T-helper 1 cell treated with Interleukin-12 subunit alpha and Interleukin-12 subunit beta and Interleukin-4 antibody, amounts not matched to agents 30 ng/mL and 1 ng/mL, for 36 hours (primary cell): ENCODE results near the gene SCYL2. TPM values are rescaled to one million over a fixed set of nuclear protein-coding genes. Genes with fewer than 3 reads are reported as not detected.
"Not testable (repeated sequence)": the region's sequence is repeated elsewhere in the genome, so short reads cannot be mapped to it uniquely, and the experiment has no call there.

Experiments used
- intact Hi-C: fragments of 100-400 bp; cut with micrococcal nuclease; formaldehyde crosslinking; loops from one replicate; pipeline ENCODE4 v1.15.1; 2024
- total RNA-seq: library from RNA; stranded (reverse); gene quantifications from 2 replicates; pipeline ENCODE4 v1.2.3, GENCODE V29; 2022

The SCYL2 gene
- total RNA-seq: 39.0 and 41.7 TPM in 2 replicates

DNA sequence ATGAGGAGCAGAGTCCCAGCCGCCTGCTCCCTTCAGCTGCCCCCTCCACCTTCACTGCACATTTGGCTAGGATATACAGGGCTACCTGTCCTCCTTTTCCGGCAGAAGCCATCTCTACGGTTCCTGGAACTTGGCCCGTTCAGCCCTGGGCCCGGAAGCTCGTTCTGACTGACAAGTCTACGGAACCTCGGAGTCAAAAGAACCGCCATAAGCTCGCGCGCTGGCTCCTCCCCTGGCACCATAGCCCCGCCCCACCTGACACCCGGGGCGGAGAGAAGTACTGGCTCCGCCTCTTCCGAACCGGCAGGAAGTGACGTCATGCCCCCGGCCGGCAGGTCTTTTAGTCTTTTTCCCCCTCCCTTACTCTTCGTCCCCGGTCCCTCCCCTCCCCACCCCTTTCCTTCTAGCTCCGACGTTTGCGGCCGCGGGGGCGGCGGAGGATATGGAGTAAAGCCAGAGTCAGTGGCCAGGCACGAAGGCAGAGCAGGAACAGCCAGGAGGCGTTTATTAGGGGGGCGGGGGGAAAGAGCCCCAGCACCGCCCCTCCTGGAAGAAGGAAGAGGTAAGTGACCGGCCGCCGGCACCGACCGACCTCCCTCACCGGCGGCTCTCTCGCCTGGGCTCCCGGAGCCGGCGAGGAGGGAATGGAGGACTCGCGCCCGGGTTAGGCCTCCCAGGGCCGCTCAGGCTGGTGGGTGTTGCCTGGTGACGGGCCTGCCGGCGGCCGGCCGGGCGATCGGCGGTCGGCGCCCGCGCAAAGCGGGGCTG, at the start of gene SCYL2, which contains the start of gene DEPDC4:
Gene SCYL2, plus strand, starts transcription at position 343 of the 768 bp plus-strand sequence. CDS start 15,794 bp downstream, outside the sequence.
Gene DEPDC4, minus strand, starts transcription at position 245 of the 768 bp plus-strand sequence. Its CDS starts 3 bp downstream, at position 242.
- intact Hi-C loops: loop anchor here (1.0 to 5.0 kb wide), 14 partner anchors 32 to 1853 kb away; partner anchors contain the start of genes ACTR6, APAF1, ARL1 and DRAM1

DNA sequence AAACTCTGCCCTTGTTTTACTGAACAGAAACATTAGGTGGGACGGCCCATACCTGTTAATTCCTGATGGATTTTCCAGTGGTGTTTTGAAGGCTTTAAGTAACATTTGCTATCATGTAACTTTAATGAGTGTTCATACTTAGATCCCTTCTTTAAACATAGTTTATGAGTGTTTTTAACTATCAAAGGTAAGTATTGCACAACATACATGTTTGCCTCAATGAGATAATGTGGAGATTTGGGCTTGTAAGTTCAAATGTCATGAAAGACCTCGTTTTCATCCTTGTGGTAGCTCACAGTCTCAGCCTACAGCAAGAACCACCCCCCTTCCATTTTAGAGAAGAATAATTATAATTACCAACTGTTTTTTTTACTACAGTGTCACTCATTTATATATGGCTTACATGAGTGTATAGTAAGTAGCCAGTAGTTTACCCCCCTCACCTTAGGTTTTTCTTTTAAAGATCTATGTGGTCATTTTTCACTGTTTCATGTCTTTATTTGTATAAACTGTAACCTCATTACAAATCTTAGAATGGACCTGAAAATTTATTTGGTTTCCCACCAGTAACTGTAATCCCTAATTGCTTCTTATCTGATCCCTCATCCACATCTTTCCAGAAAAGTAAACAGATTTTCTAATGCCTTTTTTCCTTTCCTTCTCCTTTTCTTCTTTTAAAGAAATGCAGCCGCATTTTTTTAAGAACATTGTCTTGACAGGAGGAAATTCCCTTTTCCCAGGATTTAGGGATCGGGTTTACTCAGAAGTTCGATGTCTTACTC, 47.5 kb upstream of the SCYL2 start:
- intact Hi-C loops: no loop called here

GRCh38 chr12:100221523-100221922, 45.5 kb upstream of the SCYL2 start:
- intact Hi-C loops: no loop called here

DNA sequence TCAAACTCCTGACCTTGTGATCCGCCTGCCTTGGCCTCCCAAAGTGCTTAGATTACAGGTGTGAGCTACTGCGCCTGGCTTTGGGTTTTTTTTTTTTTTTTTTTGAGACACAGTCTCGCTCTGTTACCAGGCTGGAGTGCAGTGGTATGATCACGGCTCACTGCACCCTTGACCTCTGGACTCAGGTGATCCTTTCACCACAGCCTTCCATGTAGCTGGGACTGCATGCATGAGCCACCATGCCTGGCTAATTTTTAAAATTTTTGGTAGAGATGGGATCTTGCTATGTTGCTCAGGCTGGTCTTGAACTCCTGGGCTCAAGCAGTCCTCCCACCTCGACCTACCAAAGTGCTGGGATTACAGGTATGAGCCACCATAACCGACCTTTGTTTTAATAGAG, 44.8 kb upstream of the SCYL2 start:
- intact Hi-C loops: not testable (repeated sequence)

DNA sequence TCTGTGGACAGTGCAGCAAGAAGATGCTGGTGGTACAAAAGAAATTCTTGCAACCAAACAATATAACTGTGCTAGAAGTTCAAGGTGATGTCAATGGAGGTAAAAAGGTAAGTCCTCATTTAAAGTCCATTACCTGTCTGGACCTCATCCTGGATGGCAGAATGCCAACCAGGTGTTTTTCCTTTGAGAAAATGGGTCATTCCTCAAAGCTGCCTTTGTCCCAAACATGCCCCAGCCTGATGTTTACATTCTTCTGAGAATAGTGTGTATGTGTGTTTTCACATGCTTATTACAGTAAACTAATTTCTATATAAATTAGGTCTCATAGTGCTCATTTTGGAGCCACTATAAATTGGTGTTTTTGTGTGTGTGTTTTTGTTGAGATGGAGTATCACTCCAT, 41.5 kb upstream of the SCYL2 start:
- intact Hi-C loops: no loop called here

DNA sequence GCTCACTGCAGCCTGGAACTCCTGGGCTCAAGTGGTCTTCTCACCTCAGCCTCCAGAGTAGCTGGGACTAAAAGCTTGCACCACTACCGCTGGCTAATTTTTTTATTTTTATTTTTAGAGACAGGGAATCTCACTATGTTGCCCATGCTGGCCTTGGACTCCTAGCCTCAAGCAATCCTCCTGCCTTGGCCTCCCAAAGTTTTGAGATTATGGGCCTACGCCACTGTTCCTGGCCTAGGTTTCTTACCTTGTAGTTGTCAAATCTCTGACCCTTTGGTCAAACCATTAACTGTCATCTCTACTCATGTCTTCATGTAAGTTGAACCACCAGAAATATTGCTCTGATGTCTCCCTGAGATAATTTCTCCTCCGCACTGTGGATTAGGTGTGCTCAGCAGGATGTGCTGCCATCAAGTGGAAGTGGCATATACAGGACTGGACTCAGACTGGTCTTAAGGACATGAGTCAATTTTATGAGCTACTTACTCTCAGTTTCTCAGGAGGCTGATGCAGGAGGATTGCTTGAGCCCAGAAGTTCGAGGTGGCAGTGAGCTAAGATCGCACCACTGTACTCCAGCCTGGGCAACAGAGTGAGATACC, 37.8 kb upstream of the SCYL2 start:
- intact Hi-C loops: no loop called here

- intact Hi-C loops: no loop called here
Measured at GRCh38 chr12:100229876-100230275, 37.1 kb upstream of the SCYL2 start.

GRCh38 chr12:100231873-100232272, 35.1 kb upstream of the SCYL2 start:
- intact Hi-C loops: not testable (repeated sequence)

DNA sequence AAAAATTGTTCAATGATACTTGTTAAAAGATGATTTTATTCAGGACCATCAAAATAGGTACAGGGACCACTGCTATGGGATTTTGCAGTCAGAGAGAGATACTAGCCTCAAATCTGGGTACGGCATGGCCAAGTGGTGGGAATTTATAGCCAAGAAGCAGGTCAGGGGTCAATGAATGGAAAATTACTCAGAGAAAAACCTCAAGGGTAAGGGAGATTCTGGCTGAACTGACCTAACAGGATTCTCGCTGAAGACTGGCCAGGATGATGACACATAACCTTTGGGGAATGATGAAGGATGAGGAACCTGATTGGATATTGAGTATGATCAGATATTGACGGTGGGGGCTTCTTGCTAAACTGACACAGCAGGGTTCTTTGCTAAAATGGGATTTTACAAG, 32.8 kb upstream of the SCYL2 start:
- intact Hi-C loops: loop anchor here (1.0 to 2.0 kb wide), 6 partner anchors 33 to 1089 kb away; partner anchors contain the start of genes DEPDC4 and SCYL2

GRCh38 chr12:100234591-100235304, 32.2 kb upstream of the SCYL2 start:
- intact Hi-C loops: loop anchor here (1.0 to 2.0 kb wide), 6 partner anchors 32 to 1088 kb away; partner anchors contain the start of genes DEPDC4 and SCYL2

DNA sequence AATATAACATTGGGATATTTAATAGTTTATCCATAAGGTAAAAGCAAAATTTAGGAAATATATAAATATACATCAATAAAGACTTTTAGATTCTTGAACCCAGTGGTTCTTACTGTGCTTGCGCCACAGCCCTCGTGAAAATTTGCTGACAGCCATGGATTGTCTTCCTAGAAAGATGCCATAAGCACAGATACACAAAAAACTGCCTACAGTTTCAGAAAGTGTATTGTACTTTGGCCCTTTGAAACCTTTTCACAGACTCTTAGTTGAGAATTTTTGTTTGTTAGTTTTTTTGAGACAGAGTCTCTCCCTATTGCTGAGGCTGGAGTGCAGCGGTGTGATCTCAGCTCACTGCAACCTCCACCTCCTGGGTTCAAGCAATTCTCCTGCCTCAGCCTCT, 28.2 kb upstream of the SCYL2 start:
- intact Hi-C loops: no loop called here

DNA sequence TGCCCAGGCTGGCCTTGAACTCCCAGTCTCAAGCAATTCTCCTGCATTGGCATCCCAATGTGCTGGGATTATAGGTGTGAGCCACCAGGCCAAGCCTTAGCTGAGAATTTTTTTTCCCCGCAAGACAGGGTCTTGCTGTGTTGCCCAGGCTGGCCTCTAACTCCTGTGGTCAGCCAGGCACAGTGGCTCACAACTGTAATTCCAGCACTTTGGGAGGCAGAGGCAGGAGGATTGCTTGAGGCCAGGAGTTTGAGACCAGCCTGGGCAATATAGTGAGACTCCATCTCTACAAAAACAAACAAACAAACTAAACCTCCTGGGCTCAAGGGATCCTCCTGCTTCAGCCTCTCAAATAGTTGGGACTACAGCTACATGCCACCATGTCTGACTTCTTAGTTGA, 27.4 kb upstream of the SCYL2 start:
- intact Hi-C loops: no loop called here

- intact Hi-C loops: no loop called here
Measured at GRCh38 chr12:100243137-100243536, 23.8 kb upstream of the SCYL2 start.

- intact Hi-C loops: no loop called here
Measured at GRCh38 chr12:100247765-100248164, 19.2 kb upstream of the SCYL2 start.

DNA sequence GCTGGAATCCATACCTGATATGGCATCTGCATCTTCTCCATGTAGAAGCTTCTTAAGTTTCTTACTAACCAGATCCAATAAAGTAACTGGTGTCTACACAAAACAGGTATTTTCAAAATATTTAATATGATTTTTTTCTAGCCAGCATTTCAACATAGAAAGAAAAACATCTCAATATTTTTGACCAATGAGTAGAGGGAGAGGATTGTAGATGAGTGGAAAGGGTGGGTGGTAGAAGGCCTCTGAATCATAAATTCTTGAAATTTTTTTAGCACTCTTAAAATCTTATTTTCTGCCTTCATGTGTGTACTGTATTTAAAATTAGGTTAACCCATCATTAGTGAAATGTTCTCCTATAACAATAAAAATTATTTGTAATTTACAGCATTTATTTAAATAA, 18.1 kb upstream of the SCYL2 start:
- intact Hi-C loops: no loop called here

- intact Hi-C loops: no loop called here
Measured at GRCh38 chr12:100249941-100250340, 17.0 kb upstream of the SCYL2 start.

- intact Hi-C loops: no loop called here
Measured at GRCh38 chr12:100251917-100252316, 15.1 kb upstream of the SCYL2 start.

DNA sequence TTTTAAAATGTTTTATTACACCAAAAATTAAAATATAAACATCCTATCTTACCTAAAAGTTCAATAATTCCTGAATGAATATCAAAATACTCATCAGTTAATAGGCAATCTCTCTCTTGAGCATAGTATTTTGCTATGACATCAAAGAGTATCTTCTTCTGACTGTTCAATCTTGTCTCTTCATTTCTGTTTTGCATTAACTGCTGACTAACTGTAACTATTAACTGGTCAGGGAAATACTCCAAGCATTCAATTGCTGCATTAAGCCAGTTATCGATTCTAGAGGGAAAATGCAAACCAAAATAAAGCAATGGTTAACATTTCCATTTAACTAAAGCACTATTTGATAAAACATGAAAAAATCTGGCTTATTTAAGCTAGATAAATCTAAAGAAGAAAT, 13.5 kb upstream of the SCYL2 start:
- intact Hi-C loops: no loop called here

- intact Hi-C loops: no loop called here
Measured at GRCh38 chr12:100254876-100255275, 12.1 kb upstream of the SCYL2 start.

GRCh38 chr12:100258127-100258526, 8.8 kb upstream of the SCYL2 start:
- intact Hi-C loops: no loop called here

GRCh38 chr12:100263131-100263530, 3.8 kb upstream of the SCYL2 start:
- intact Hi-C loops: no loop called here
